OCI-LY7 (cell line): ENCODE results near the gene S100A7.

Experiments
- EZH2phosphoT487 ChIP-seq: fragments of 200-600 bp; sonication (generic); IDR thresholded peaks from 2 replicates; pipeline ENCODE4 v1.6.1; 2018; ENCODE audit warnings: low read depth, borderline replicate concordance, mild to moderate bottlenecking, mixed run types, antibody characterized with exemption, low read length, moderate library complexity, mixed read lengths
- TF ChIP-seq, protein P1 (sequence below): fragments of 200-600 bp; sonication (generic); conservative IDR thresholded peaks from 2 replicates; pipeline ENCODE4 v1.5.1; 2014; ENCODE audit warnings: mild to moderate bottlenecking, antibody characterized with exemption, low read length, moderate library complexity, mixed read lengths

DNA sequence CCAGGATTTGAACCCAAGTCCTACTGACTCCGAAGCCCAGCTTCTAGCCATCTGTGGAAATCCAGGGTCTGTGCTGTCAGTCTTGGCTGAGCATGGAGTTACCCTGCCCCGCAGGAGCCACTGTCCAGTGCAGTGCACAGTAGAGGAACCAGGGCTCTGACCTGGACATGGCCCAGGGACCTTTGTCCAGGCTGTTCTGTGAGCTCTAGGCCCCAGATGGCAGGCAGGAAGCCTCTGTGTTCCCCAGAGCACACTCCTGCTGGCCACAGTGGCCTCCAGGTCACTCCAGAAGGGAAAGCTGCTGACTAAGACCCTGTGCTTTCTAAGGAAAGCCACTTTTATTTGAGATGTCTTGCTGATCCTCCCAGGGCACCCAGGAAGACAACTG is 30.3 kb downstream of the S100A7 start:
- TF ChIP-seq, protein P1, sequence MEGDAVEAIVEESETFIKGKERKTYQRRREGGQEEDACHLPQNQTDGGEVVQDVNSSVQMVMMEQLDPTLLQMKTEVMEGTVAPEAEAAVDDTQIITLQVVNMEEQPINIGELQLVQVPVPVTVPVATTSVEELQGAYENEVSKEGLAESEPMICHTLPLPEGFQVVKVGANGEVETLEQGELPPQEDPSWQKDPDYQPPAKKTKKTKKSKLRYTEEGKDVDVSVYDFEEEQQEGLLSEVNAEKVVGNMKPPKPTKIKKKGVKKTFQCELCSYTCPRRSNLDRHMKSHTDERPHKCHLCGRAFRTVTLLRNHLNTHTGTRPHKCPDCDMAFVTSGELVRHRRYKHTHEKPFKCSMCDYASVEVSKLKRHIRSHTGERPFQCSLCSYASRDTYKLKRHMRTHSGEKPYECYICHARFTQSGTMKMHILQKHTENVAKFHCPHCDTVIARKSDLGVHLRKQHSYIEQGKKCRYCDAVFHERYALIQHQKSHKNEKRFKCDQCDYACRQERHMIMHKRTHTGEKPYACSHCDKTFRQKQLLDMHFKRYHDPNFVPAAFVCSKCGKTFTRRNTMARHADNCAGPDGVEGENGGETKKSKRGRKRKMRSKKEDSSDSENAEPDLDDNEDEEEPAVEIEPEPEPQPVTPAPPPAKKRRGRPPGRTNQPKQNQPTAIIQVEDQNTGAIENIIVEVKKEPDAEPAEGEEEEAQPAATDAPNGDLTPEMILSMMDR = no peak
- TF ChIP-seq EZH2phosphoT487 = no peak
